MM.1S (cell line): ENCODE results near the gene ATL2.

ENCODE experiments used
- CTCF ChIP-seq: fragments of 300-600 bp; sonication (generic); IDR thresholded peaks from 2 replicates; pipeline ENCODE4 v1.5.1; 2016; ENCODE audit warnings: antibody characterized with exemption, low read length, mixed read lengths
- EZH2phosphoT487 ChIP-seq: fragments of 300-600 bp; sonication (generic); IDR thresholded peaks from 2 replicates; pipeline ENCODE4 v1.6.1; 2018; ENCODE audit warnings: antibody characterized with exemption, low read length

GRCh38 chr2:38327580-38327979 is 49.5 kb downstream of the ATL2 start:
- TF ChIP-seq CTCF, result no peak
- TF ChIP-seq EZH2phosphoT487, result no peak
